ENCODE data around the gene CHCHD1. TPM values are rescaled to one million over a fixed set of nuclear protein-coding genes. Genes with fewer than 3 reads are reported as not detected.
"Not testable (repeated sequence)": the region's sequence is repeated elsewhere in the genome, so short reads cannot be mapped to it uniquely, and the experiment has no call there.

CHCHD1 gene
- polyA plus RNA-seq (2013, experiment 1 of 2; ENCODE audit: insufficient read length) = 45.0 TPM
- 38.1 TPM for polyA plus RNA-seq (2013, experiment 2 of 2; ENCODE audit: insufficient read length)

DNA sequence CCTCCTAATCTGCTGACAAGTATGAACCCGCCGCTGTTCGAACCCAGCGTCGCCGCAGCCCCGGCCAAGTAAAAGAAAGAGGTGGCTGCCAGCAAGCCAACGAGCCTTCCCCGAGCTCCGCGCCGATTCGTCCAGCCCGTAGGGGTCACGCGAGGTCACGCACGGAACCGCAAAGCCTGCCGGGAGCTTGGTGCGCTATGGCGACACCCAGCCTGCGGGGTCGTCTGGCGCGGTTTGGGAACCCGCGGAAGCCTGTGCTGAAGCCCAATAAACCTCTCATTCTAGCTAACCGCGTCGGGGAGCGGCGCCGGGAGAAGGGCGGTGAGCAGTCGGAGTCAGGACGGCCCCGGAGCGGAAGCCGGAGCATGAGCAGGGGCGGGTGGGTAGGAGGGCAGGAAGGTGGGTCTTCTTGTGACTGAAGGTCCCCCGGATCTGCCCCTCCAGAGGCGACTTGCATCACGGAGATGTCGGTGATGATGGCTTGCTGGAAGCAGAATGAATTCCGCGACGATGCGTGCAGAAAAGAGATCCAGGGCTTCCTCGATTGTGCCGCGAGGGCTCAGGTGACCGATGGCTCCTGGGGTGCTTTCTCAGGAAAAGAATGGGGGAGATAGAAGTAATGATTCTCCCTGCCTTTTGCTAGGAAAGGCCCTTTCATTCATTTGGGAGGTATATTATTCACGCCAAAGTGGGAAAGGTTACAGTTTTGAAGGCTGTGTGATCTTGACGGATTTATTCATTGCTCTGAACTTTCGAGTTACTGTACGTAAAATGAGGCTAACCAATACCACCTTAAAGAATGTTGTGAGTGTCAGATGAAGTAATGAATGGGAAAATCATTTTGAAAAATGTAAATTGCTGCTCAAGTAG, at the start of gene CHCHD1:
Gene CHCHD1, plus strand, starts transcription at position 170 of the 870 bp plus-strand sequence. Its CDS starts 28 bp downstream, at position 198.
- peak; percentile 86 for DNase-seq

DNA sequence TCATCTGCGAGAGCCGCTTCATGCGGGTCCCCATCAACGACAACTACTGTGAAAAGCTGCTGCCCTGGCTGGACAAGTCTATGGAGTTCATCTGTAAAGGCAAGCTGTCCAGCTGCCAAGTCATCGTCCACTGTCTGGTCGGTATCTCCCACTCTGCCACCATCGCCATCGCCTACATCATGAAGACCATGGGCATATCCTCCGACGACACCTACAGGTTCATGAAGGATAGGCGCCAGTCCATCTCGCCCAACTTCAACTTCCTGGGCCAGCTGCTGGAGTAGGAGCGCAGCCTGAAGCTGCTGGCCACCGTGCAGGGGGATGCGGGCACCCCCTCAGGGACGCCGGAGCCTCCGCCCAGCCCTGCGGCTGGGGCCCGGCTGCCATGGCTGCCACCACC, 49.4 kb upstream of the CHCHD1 start:
- no peak for DNase-seq

DNA sequence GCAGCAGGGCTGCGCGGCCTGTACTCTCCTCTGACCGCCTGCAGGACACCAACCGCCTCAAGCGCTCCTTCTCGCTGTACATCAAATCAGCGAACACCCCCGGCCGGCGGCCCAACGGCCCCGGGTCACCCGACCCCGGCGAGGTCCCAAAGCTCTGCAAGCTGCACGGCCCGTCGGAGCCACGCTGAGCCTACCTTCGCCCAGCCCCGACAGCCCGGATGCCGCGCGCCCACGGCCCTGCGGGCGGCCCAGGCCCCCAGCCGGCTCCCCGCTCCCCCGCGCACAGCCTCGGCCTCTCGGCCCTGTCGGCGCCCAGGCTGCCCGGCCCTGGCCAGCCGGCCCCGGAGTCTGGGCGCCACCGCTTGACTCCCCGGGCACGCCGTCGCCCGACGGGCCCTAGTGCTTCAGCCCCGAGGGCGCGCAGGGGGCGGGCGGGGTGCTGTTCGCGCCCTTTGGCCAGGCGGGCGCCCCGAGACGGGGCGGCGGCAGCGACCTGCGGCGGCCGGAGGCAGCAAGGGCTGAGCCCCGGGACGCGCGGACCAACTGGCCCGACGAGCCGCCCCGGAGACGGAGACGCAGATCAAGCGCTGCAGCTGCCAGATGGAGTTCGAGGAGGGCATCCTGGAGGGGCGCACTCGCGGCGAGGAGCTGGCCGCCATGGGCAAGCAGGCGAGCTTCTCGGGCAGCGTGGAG, 48.8 kb upstream of the CHCHD1 start:
- DNase-seq = no peak

DNA sequence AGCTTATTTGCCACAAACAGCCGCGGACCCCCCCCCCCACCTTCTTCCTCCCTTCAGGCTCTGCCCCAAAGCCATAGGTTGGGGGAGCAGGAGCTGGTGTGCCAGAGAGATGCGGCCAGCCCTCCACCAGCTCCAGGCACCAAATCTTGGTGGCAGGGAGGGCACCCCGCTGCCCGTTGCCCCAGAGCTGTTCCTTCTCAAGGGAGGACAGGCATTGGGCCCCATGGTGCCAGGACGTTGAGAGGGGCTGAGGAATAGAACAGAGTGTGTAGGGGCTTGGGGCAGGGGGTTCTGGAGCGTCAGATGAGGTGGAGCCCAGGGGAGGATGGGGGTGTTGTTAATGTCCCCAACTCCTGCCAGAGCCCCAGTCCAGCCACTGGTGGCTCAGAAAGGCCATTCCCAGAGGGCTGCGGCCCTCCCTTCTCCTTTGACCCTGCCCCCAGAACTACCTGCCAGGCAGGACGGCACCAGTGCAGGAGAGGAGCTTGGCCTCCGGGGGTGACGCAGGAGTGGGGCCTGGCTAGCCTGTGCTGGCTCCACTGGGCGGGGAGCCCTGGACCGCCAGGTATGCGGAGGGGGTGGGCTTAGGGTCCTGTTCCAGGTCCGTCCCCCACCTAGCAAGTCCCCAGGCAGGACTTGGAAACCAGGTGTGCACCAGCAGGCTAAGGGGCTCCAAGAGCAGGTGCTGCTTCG, 47.7 kb upstream of the CHCHD1 start:
- DNase-seq = no peak

DNA sequence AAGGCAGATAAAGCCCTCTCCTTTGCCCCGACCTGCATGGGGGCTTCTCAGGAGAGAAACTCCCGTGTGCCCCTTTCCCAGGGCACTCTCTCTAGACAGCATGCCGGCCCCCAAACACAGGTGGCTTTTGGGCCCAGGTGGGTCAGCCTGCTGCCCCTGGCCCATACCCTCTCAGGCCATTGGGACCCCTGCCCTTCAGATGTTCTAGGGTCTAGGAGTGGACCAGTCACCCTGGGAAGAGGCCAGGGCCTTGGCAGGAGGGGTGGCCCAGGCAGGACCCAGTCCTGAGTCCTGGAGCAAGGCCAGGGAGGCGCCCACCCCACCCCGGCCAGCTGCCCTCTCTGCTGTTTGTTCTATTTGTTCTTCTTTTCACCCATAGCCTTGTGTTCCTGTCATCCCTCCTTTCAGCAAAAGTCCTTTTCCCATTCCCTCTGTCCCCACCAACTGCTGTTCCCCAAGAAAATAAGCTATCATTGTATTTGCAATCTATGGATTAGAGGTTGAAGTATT, 47.0 kb upstream of the CHCHD1 start:
- DNase-seq = no peak

DNA sequence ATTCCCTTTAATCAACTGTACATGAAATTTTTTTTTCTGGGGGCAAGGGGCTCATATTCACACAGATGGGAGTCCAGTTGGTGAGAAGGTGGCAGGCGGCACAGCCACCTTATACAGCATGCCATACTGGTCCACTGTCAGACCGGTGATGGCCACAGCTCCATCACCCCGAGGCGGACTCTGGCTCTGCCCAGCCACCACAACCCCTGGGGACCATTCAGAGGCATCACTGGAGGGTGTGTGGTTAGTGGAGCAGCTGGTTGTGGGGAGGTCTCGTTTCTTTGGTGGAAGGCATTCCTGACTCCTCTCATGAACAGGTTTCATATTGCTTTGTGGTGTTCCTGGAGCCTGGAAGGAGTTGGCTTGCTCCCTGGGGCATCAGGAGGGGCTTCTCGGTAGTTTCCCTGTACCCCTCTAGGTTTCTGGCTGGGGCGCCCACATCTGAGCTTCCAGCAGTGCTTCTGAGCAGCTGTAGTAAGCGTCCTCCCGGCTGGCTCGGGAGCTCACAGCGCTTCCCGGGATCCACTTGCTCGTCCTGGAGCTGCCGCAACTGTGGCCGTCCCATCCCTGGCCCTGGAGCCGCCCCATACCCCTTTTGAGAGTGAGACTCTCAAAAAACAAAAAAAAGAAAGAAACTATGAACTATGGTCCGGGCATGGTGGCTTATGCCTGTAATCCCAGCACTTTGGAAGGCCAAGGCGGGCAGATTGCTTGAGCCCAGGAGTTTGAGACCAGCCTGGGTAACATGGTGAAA, 41.2 kb upstream of the CHCHD1 start:
- DNase-seq = not testable (repeated sequence)

DNA sequence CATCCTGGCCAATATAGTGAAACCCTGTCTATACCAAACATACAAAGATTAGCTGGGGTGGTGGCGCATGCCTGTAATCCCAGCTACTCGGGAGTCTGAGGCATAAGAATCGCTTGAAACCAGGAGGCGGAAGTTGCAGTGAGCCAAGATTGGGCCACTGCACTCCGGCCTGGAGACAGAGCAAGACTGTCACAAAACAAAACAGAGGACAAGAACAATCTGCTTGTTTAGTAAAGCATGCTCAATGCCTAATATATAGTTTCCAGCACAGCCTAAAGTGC, 39.5 kb upstream of the CHCHD1 start:
- DNase-seq = no peak

DNA sequence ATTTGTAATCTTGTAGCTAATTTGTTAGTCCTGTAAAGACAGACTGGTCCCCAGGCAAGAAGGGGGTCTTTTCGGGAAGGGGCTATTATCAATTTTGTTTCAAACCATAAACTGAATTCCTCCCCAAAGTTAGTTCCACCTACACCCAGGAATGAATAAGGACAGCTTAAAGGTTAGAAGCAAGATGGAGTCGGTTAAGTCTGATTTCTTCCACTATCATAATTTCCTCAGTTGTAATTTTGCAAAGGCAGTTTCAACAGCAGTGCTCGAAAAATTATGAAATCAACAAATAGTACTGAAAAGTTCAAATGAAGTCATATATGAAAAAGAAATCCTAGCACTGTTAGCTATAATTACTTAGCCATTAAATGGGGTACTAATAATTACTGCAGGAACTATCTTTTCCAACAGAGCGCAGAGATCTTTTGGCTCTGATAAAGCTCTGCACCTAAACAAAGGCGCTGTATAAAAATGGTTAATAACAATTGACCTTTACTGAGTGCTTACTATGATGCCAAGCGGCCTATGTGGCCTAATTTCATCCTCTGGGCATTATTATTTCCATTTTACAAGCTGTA, 38.4 kb upstream of the CHCHD1 start:
- no peak for DNase-seq

DNA sequence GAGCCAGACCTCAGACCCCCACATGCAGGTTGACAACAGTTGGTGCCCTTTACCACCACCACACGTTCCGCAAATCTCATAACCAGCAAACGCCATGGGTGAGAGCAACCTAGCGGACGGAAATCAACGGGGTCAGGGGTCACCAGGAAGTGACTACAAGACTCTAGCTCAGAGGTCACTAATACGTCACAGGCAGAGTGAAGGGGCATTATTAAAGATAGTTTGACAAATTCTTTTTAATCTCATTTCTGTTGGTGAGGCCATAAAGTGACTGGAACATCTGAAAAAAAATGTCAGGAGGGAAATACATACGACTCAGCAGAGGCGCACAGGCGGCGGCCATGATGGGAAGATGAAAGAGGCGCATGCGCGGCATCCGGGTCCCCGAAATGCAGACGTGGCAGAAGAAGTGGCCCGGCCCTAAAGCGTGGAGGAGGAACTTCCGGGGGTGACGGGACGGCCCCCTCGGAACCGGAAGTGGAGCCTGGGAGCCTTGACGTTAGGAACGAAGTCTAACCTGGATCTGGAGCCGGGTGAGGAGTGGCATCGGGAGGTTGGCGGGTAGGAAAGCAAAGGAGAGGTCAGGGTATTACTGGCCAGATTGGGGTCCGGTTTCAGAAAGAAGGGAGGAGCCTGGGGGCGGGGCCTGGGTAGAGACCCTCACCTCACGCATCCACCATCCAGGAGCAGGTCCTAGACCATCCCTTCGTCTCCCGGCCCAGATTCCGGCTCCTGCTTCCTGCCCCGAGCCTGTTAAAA, 37.8 kb upstream of the CHCHD1 start, which contains the start of gene SEC24C:
Gene SEC24C, plus strand, starts transcription at position 468 of the 759 bp plus-strand sequence. CDS start 2,461 bp downstream, outside the sequence.
- peak; percentile 97 for DNase-seq

DNA sequence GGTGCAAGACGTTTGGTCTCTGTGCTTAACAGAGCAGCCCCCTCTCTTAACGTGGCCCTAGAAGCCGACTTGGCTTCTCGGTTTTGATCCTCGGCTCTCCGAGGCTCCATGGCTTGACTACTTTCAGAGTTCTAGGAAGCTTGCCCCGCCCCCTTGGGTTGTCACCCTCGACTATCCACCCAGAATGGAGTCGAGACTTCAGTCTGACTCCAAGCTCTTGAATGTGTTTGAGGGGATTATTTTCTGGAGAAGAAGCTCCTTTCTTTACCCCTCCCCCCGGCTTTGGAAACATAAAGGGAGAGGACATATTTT, 37.2 kb upstream of the CHCHD1 start:
- peak; percentile 67 for DNase-seq

DNA sequence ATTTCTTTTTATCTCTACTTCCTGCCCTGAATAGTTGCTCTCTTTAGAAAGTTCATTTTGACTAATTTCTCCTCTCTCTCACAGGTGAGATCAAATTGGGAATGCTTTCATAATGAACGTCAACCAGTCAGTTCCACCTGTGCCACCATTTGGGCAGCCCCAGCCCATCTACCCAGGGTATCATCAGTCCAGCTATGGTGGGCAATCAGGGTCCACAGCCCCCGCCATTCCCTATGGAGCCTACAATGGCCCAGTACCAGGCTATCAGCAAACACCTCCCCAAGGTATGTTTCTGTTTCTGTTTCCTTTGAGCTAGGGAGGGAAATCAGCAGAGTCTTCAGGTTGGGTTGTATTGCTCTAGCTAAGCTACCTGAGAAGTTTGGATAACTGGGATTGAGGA, 35.1 kb upstream of the CHCHD1 start:
- DNase-seq = no peak

DNA sequence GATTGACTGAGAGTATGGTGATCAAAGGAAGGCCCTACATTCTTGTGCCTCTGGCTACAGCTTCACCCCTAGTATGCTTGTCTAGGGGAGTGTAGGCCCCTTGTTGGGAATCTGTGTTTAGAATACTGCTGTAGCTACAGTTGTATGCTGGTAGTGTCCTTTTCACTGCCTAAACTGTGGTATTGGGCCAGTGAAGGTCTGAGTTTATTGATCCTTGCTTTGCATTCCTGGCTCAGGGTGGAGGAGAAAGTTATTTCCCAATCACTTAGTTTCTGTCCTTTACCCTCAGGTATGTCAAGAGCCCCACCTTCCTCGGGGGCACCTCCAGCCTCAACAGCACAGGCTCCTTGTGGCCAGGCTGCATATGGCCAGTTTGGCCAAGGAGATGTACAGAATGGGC, 31.0 kb upstream of the CHCHD1 start:
- DNase-seq = no peak

DNA sequence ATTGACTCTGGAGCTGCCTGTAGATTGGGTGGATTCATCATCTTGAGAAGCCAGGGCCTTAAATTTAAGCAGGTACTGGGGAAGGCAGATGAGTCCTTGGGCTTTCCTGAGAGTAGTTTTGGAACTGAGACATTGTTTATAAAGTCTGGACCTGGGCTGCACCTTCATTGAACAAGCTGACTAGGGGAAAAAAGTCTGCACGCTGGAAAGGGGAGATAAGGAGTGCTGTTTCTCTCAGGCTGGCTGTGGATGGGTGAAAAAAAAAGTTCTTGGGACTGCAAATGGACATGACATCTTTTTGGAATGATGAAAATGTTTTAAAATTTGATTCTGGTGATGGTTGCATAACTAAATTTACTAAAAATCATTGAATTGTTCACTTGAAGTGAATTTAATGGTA, 25.7 kb upstream of the CHCHD1 start:
- DNase-seq = no peak

DNA sequence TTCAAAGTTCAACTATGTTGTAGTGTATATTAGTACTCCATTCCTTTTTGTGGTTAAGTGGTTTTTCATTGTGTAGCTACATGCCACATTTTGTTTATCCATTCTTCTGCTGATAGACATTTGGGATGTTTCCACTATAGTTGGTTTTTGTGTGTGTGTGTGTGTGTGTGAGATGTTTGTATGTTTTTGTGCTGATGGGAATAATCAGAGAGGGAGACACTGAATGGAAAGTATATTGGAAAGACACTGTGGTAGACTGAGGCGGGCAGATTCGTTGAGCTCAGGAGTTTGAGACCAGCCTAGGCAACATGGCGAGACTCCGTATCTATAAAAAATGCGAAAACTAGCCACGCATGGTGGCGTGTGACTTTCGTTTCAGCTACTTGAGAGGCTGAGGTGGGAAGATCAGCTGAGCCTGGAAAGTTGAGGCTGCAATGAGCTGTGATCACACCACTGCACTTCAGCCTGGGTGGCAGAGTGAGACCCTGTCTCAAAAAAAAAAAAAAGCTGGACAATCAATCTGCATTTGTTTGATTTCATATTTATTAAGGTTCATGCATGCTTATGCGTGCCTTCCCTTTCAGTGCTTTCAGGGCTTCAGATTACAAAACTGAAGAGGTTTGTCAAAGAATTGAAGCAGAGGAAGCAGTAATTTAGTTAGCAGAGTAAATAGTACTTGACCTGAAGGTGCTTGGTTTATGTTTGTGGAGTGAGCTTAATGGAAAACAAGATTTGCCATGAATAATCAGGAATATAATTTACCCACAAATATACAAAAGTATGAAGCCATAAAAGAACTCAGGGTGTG, 22.9 kb upstream of the CHCHD1 start:
- no peak for DNase-seq

DNA sequence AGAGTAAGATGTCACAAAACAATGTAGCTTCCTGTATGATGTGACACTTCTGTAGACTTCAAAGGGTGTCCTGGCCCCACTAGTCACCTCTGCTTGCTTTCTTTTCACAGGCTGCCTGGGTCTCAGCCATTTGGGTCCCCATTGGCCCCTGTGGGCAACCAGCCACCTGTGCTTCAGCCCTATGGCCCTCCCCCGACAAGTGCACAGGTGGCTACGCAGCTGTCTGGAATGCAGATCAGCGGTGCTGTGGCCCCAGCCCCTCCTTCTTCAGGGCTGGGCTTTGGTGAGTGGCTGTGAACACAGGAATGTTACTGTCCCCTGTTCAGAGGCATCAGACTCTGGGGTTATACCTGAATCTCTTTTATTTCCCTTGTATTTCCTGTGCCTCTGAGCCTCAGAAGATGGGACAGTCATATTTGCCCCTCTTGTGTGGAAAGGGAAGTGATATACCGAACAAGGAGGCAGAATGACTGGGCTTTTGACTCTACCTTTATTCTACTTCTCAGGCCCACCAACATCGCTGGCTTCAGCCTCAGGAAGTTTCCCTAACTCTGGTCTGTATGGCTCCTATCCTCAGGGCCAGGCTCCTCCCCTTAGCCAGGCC, 22.2 kb upstream of the CHCHD1 start:
- DNase-seq = no peak

DNA sequence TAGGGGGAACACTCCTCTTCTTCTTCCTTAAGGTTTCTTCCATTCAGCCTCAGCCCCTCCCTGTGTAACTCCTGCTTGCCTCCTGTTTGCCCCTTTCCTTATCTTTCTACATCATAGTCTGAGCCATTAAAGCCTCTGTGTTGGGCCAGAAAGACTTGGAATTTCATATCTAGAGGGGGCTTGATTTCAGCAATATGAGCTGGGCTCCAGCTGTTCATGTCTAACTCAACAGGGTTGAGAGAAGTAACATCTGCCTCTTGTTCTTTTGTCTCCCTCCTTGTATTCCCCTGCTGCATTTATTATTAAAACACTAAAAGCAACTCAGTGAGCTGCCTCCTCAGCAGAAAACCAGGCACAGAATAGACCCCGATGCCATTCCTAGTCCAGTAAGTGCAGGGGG, 20.1 kb upstream of the CHCHD1 start:
- no peak for DNase-seq

DNA sequence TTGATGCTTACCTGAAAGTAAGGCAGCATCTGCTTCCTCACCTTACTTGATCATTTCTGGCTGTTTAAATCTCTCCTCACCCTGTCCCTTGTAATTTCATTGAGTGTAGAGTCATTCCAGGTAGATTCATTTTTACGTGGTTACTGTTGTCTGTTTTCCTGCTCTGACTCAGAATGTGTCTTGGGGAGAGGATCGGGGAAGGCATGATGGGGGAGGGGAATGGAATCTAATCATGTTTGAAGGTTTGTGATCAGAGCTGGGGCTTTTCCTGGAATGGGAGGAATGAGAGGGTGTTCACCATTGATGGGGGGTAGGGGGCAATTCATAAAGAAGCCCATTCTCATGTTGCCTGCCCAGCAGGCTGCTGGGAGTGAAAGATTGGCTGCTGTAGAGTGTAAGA, 18.9 kb upstream of the CHCHD1 start:
- peak; percentile 24 for DNase-seq

DNA sequence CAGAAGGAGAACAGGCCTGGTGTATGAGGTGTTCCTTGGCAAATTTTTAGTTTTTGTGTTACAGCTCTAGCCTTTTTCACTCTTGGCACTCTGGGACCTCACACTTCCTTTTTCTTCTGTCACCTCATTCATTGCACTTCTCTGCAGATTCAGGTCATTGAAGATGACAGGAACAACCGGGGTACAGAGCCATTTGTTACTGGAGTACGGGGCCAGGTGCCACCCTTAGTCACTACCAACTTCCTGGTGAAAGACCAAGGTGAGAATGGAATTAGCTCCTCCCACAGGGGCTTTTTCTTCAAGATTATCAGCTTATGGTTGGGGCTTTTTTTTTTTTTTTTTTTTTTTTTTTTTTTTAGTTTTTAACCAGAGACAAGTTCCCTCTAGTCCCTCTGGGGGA, 18.5 kb upstream of the CHCHD1 start:
- no peak for DNase-seq

DNA sequence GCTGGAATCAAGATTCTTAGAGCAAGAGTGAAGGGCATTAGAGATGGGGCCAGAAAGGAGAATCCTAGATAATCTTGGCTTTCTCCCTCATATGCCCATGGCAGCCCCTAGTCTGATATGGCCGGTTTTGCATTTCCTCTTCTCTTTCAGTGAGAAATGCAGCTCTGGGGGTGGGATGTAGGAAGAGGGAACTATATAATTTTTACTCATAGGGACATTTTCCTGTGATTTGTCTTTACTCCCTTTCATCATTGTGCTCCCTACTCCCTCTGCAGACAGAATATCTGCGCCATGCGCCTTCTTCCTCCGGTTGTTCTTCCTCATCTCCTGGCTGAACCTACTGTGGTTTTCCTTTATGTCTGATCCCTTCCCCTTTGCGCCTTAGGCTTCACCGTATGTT, 16.8 kb upstream of the CHCHD1 start:
- no peak for DNase-seq

DNA sequence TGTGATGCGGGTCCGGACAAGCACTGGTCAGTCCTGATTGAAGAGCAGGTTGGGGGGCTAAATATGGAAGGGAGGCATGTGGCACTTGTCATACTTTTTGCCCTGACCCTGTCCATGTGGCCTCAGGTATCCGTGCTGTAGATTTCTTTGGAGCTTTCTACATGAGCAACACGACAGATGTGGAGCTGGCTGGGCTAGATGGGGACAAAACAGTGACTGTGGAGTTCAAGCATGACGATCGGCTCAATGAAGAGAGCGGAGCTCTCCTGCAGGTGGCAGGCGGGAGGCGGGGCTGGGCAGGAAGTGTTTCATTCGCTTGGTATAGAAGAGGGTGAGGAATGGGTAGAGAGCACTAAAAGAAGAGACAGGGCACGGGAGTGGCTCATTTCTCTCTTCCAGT, 13.0 kb upstream of the CHCHD1 start:
- DNase-seq = no peak

All from fibroblast of skin of scalp (primary cell).